ENCODE results near the gene PLXNA4. TPM values are rescaled to one million over a fixed set of nuclear protein-coding genes. Genes with fewer than 3 reads are reported as not detected.

Gene PLXNA4
- total RNA-seq, 1 experiment from 2014 or later, result not detected

GRCh38 chr7:132226046-132226956 lies 350.0 kb downstream of the PLXNA4 start:
- Mint-ChIP-seq H3K27ac (ENCODE audit: low read depth, unreplicated experiment) (no peak overlapping the region), H3K27me3 (ENCODE audit: insufficient read depth, unreplicated experiment) (no peaks in the 10 kb centered on the region), H3K4me3 (ENCODE audit: unreplicated experiment) (no peak overlapping the region), H3K9me3 (ENCODE audit: unreplicated experiment) (peaks cover 6% of the 10 kb centered on the region), H3K36me3 (ENCODE audit: insufficient read depth, unreplicated experiment) (no peaks in the 10 kb centered on the region), H3K4me1 (ENCODE audit: insufficient read depth, unreplicated experiment) (no peaks in the 10 kb centered on the region)
- DNase-seq (ENCODE audit: unreplicated experiment), result no peak
- BruUV-seq (replicated peaks), result no TSS peak
- intact Hi-C loops (cut with micrococcal nuclease), result no loop called here
- ChIA-PET CTCF (no interaction called here), POLR2A (interaction anchor here (0.6 kb wide), 2 partner anchors 260 to 828 kb away, joined by 4 to 5 read pairs; no protein-coding TSS in a partner anchor)
- TF ChIP-seq CTCF (IDR thresholded peaks at IDR 0.05; ENCODE audit: unreplicated experiment), result no peak

GRCh38 chr7:132225216-132226030 lies 350.8 kb downstream of the PLXNA4 start:
- Mint-ChIP-seq H3K4me3 (ENCODE audit: unreplicated experiment) (no peak overlapping the region), H3K27me3 (ENCODE audit: insufficient read depth, unreplicated experiment) (no peaks in the 10 kb centered on the region), H3K9me3 (ENCODE audit: unreplicated experiment) (peaks cover 6% of the 10 kb centered on the region), H3K36me3 (ENCODE audit: insufficient read depth, unreplicated experiment) (no peaks in the 10 kb centered on the region), H3K27ac (ENCODE audit: low read depth, unreplicated experiment) (no peak overlapping the region), H3K4me1 (ENCODE audit: insufficient read depth, unreplicated experiment) (no peaks in the 10 kb centered on the region)
- TF ChIP-seq CTCF (IDR thresholded peaks at IDR 0.05; ENCODE audit: unreplicated experiment), result no peak
- BruUV-seq (replicated peaks), result no TSS peak
- DNase-seq (ENCODE audit: unreplicated experiment), result no peak
- ChIA-PET CTCF (no interaction called here), POLR2A (interaction anchor here (0.6 kb wide), 2 partner anchors 259 to 829 kb away, joined by 4 to 5 read pairs; no protein-coding TSS in a partner anchor)
- intact Hi-C loops (cut with micrococcal nuclease), result no loop called here

- Mint-ChIP-seq H3K4me3 (ENCODE audit: unreplicated experiment) (no peak overlapping the region), H3K9me3 (ENCODE audit: unreplicated experiment) (peaks cover 6% of the 10 kb centered on the region), H3K27me3 (ENCODE audit: insufficient read depth, unreplicated experiment) (no peaks in the 10 kb centered on the region), H3K36me3 (ENCODE audit: insufficient read depth, unreplicated experiment) (no peaks in the 10 kb centered on the region), H3K4me1 (ENCODE audit: insufficient read depth, unreplicated experiment) (no peaks in the 10 kb centered on the region), H3K27ac (ENCODE audit: low read depth, unreplicated experiment) (no peak overlapping the region)
- TF ChIP-seq CTCF (IDR thresholded peaks at IDR 0.05; ENCODE audit: unreplicated experiment), result no peak
- BruUV-seq (replicated peaks), result no TSS peak
- intact Hi-C loops (cut with micrococcal nuclease), result no loop called here
- CTCF ChIA-PET, result no interaction called here
- POLR2A ChIA-PET, result no interaction called here
- DNase-seq (ENCODE audit: unreplicated experiment), result no peak
Observed at GRCh38 chr7:132221356-132221755, 354.9 kb downstream of the PLXNA4 start.

- no peak for DNase-seq (ENCODE audit: unreplicated experiment)
- BruUV-seq (replicated peaks), result no TSS peak
- H3K9me3 Mint-ChIP-seq (ENCODE audit: unreplicated experiment), result peaks cover 6% of the 10 kb centered on the region
- H3K36me3 Mint-ChIP-seq (ENCODE audit: insufficient read depth, unreplicated experiment), result no peaks in the 10 kb centered on the region
- intact Hi-C loops (cut with micrococcal nuclease), result no loop called here
- no peak for TF ChIP-seq CTCF (IDR thresholded peaks at IDR 0.05; ENCODE audit: unreplicated experiment)
- H3K4me3 Mint-ChIP-seq (ENCODE audit: unreplicated experiment), result no peak overlapping the region
- CTCF ChIA-PET, result interaction anchor here (1.0 kb wide), 1 partner anchor 11 kb away, joined by 3 read pairs; no protein-coding TSS in a partner anchor
- no peaks in the 10 kb centered on the region for H3K27me3 Mint-ChIP-seq (ENCODE audit: insufficient read depth, unreplicated experiment)
- no peaks in the 10 kb centered on the region for H3K4me1 Mint-ChIP-seq (ENCODE audit: insufficient read depth, unreplicated experiment)
- no peak overlapping the region for H3K27ac Mint-ChIP-seq (ENCODE audit: low read depth, unreplicated experiment)
- POLR2A ChIA-PET, result no interaction called here
Observed at GRCh38 chr7:132220060-132220459, 356.2 kb downstream of the PLXNA4 start.
